Epidermal melanocyte (primary cell): ENCODE results near the gene ZBTB48.
"Not testable (repeated sequence)": the region's sequence is repeated elsewhere in the genome, so short reads cannot be mapped to it uniquely, and the experiment has no call there.

Source experiments
- DNase-seq: peaks from one replicate; pipeline ENCODE4 v3.0.0; 2011; ENCODE audit warnings: low spot score; ENCODE audit not compliant: insufficient read length

Gene ZBTB48

GRCh38 chr1:6579374-6580118 lies at the start of gene ZBTB48:
Gene ZBTB48 (plus strand): TSS chr1:6579994. CDS start chr1:6580610, 616 bp downstream.
- peak; percentile 100 for DNase-seq

- no peak for DNase-seq
These were observed 49.2 kb upstream of the ZBTB48 start for GRCh38 chr1:6530504-6531160.

- DNase-seq, result no peak
These were observed 47.8 kb upstream of the ZBTB48 start for GRCh38 chr1:6531996-6532395.

- DNase-seq, result no peak
These were observed 45.5 kb upstream of the ZBTB48 start for GRCh38 chr1:6534248-6534822.

- no peak for DNase-seq
These were observed 44.6 kb upstream of the ZBTB48 start for GRCh38 chr1:6535214-6535613.

- no peak for DNase-seq
These were observed 43.5 kb upstream of the ZBTB48 start for GRCh38 chr1:6536291-6536690.

GRCh38 chr1:6538956-6539355 lies 40.8 kb upstream of the ZBTB48 start:
- DNase-seq, result no peak

GRCh38 chr1:6544831-6545230 lies 35.0 kb upstream of the ZBTB48 start:
- DNase-seq, result no peak

- DNase-seq, result no peak
These were observed 34.3 kb upstream of the ZBTB48 start for GRCh38 chr1:6545276-6546112.

- DNase-seq, result no peak
These were observed 33.5 kb upstream of the ZBTB48 start for GRCh38 chr1:6546326-6546725.

- no peak for DNase-seq
These were observed 32.5 kb upstream of the ZBTB48 start for GRCh38 chr1:6547301-6547700.

GRCh38 chr1:6554031-6554906 lies 25.5 kb upstream of the ZBTB48 start, which contains the start of gene NOL9:
Gene NOL9 (minus strand): TSS chr1:6554513. CDS start chr1:6554502, 11 bp downstream.
- DNase-seq, result peak; percentile 89

GRCh38 chr1:6554907-6555778 lies 24.7 kb upstream of the ZBTB48 start, which contains the start of gene TAS1R1:
Gene TAS1R1 (plus strand): TSS chr1:6555307. CDS start chr1:6555374, 67 bp downstream.
- DNase-seq, result no peak

- no peak for DNase-seq
These were observed 22.2 kb upstream of the ZBTB48 start for GRCh38 chr1:6557597-6557996.

- not testable (repeated sequence) for DNase-seq
These were observed 20.6 kb upstream of the ZBTB48 start for GRCh38 chr1:6559161-6559560.

GRCh38 chr1:6560267-6560666 lies 19.5 kb upstream of the ZBTB48 start:
- no peak for DNase-seq

GRCh38 chr1:6569033-6569432 lies 10.8 kb upstream of the ZBTB48 start:
- DNase-seq, result no peak

- no peak for DNase-seq
These were observed 9.7 kb upstream of the ZBTB48 start for GRCh38 chr1:6570100-6570499.

- no peak for DNase-seq
These were observed 8.8 kb upstream of the ZBTB48 start for GRCh38 chr1:6570987-6571386.
